ENCODE results near the gene ARVCF. TPM values are rescaled to one million over a fixed set of nuclear protein-coding genes. Genes with fewer than 3 reads are reported as not detected.

Gene ARVCF
- polyA plus RNA-seq, 3 donors, result 17.3 to 30.7 (median 26.0) TPM

DNA sequence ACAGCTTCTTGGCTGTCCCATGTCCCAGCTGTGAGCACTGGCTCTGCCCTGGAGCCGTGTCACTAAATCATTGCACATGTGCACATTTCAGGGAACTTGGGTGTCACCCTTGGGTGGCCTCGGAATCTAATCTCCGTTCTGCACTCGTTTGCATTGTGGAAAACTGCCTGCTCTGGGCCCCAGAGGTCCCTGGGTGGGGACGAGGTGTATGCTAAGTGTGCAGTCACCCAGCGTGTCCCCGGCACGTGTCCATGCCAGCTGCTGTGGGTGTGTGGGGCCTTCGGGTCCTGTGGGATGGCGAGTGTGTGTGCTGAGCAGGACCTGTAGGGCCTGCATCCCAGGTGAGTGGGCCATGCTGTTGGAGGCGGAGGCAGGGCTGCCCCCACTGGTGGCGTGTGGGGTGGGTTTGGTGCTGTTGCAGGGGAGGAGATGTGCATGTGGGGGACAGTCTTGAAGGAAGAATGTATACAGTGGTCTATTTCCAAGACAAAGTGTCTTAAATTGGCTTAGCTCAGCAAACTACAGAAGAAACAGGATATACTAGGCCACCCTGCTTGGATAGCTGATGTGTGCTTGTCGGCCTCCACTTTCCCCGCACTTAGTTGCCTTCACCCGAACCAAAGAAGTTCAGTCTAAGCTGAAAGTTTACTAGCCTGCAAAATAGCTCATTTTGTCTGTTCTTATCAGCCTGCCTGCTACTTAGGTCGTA is 18.9 kb upstream of the ARVCF start:
- DNase-seq (ENCODE audit: extremely low read depth in 1 of 11, low read depth in 9 of 11, low spot score in 4 of 11), result no peak

DNA sequence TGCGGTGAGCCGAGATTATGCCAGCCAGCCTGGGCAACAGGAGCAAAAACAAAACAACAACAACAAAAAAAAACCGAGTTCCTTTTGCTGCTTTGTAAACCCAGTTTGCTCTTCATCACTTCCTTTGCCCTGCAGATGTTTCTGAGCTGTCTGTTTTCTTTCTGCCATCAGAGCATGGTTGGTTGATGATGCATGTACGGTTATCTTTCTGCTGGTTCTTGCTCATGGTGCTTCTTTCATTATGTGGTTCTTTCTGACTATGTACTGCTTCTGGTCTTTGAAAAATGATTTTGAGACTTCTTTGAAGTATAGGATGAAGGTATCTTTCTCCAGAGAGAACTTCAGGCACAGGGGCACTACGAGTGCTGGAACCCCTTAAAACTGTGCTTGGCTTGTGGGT is 17.5 kb upstream of the ARVCF start:
- no peak for DNase-seq (ENCODE audit: extremely low read depth in 1 of 11, low read depth in 9 of 11, low spot score in 4 of 11)

DNA sequence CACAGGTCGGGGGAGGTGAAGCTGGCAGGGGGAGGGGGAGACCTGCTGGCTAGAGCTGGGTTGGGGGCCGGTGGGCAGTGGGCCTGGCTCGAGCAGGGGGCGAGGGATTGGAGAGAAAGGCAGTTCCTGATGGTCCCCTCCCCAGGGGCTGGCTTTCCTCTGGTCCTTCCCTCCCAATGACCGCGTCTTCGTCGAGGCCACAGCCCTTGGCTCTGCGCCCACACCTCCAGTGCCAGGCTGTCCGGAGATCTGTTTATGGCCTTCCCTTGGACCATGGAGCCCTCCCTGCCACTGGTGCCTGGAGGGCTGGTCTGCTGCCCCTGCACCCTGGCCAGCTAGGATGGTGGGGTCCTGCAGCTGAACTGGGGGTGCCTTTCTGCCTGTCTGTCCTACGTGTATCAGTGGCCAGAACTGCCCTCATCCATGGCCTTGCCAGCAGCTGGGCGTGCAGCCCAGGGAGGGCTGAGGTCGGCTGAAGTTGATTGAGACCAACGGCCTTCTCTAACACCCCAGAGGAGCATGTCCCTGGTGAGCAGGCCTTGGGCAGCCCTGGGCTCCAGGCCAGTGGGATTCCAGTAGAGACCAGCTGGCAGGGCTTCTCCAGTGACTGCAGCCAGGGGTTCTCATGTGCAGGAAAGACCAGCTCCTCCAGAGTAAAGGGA is 16.6 kb upstream of the ARVCF start:
- DNase-seq (ENCODE audit: extremely low read depth in 1 of 11, low read depth in 9 of 11, low spot score in 4 of 11), result no peak

DNA sequence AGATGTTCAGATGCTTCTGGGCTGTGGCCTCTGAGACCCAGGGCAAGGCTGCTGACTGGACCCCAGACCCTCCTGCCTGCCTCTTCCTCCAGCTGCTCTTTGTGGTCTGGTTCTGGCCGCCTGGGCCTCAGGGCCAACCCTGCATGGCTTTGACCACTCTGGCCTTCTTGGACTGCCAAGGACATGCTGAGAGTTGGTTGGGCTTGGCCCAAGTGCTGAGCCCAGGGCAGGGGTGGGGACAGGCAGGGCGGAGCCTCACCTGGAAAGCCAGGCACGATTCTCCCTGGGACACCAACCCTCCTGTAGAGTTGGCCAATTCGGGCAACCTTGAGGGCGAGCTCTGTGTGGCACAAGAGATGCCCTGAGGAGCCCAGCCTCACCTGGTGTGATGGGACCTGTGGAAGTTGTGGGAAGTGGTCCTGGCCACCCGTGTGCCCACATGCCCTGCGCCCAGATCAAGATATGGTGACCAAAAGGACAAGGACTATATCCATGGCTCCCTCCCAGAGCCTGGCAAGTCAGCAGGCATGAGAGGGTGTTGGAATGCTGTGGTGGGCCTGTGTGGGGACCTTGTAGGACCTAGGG is 15.9 kb upstream of the ARVCF start:
- no peak for DNase-seq (ENCODE audit: extremely low read depth in 1 of 11, low read depth in 9 of 11, low spot score in 4 of 11)

DNA sequence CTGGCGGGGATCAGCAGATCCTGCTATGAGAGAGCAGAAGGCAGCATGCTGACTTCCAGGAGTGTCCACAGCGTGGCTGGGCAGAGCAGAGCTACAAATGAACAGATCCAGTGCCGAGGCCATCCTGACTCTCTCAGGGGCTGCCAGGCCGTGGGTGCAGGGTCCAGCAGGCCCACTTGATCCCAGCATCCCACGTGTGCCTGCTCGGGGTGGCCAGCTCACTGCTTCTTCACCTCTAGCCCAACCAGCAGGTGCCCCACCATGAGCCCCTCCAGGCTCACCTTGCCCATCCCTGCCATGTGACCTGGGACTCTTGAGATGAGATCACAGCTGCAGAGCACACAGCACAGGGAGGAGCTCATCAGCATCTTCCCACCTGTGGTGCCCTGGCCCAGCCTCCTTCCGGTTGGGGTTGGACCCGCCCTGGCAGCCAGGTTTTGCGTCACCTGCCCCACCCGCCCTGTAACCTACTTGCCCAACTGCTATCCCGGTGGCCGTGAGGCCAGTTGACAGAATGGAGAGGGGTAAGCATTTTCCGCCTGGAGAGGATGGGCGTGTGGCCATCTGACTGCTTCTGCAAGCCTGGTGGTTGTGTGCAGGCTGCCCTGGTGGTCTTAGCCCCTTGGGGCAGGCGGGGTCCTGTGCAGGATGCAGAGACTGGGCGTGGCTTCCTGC is 15.2 kb upstream of the ARVCF start:
- DNase-seq (ENCODE audit: extremely low read depth in 1 of 11, low read depth in 9 of 11, low spot score in 4 of 11), result no peak

DNA sequence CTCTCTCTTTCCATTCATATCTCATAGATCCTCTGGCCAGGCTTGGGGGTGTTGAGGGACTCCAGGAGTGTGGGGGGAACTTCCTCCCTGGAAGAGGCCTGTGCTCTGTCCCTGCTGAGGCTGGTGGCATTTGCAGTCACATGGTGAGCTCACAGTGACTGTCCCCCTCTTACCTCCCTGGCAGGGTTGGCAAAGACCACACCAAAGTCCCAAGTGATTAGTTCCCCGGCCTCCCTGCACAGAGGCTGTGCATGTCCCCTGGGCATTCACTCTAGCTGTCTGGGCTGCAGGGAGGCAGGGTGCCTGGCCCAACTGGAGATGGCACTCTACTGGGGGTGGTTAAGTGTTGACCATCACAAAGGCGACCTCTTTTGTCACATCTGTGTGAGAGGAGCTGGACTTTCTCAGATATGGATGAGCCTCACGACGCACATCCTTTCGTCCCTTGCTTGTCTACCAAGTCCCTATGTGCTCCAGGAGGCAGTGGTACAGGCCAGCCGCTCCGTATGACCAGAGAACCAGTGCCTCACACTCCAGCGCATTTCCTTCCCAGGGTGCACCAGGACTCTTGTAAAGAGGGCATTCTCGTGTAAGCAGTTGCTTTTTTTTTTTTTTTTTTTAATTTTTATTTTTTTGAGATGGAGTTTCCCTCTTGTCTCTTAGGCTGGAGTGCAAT is 13.1 kb upstream of the ARVCF start:
- DNase-seq (ENCODE audit: extremely low read depth in 1 of 11, low read depth in 9 of 11, low spot score in 4 of 11), result no peak

DNA sequence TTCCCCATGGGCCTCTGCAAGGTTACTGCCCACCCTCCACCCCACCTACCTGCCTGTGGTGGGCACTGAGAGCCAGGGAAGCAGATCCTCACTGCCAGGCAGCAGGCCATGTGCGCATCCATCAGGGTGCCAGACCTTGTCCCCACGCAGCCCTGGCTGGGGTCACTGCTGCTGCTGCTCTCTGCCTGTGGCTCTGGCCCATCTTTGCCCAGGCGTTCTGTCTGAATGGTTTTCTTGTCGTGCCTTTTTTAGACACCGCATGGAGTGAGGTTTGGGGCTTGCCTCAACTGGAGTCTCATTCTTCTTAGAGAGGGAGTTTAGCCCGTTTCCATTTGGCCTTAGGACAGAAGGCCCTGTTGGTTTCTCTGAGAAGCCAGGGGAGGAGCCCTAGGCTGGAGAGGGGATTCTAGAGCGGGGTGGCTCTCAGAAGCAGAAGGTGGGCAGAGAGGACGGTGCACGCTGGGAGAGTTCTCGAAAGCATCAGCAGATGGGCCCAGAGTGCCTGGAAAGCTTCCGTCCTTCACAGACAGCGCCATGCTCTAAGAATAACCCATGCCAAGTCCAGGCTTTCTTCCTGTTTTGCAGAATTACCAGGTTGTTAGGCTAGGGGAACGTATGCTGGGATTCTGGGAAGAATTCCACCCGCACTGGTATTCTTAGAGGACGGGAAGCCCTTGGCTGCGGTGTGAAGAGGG is 12.4 kb upstream of the ARVCF start:
- no peak for DNase-seq (ENCODE audit: extremely low read depth in 1 of 11, low read depth in 9 of 11, low spot score in 4 of 11)

DNA sequence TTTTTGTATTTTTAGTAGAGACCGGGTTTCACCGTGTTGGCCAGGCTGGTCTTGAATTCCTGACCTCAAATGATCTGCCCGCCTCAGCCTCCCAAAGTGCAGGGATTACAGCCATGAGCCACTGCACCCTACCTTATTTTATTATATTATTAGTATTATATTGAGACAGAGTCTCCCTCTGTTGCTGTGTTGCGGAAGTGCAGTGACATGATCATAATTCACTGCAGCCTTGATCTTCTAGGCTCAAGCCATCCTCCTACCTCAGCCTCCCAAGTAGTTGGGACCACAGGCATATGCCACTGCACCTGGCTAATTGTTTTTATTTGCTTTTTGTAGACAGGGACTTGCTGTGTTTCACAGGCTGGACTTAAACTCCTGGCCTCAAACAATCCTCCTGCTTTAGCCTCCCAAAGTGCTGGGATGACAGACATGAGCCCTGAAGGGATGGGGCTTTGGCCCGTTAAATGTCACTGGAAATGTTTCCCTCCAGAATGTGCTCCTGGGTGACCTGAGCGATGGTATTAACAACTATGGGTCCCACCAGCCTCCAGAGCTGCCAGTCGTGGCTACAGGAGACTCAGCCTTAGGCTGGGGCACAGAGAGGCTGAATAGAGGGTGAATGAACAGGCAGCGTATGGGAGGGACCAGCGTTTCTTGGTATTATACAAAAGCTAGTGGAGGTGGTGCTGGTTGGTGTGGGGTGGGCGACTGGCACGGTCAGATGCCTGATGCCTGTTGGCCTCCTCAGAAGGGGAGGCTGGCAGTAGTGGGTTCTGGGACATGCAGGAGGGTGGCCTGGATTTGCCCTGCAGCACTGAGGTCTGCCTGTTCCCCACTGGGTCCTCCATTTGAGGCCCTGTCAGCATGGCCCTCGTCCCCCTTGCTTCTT is 11.6 kb upstream of the ARVCF start:
- no peak for DNase-seq (ENCODE audit: extremely low read depth in 1 of 11, low read depth in 9 of 11, low spot score in 4 of 11)

DNA sequence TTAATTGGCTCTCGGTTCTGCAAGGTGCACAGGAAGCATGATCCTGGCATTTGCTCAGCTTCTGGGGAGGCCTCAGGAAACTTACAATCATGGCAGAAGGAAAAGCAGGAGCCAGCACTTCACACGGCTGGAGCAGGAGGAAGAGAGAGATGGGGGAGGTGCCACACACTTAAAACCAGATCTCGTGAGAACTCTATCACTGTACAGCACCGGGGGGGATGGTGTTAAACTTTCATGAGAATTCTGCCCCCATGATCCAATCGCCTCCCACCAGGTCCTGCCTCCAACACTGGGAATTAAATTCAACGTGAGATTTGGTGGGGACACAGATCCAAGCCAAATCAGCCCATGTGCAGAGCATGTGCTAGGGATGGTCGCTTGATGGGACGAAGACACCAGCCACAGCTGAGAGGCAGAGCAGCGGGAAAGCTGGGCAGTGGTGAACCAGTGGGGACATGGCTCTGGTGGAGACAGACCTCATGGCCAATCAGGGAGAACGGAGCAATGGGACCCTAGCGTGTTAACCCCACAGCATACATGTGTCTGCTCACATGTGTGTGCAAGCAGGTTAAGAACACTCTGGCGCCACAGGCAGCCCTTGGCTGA is 10.5 kb upstream of the ARVCF start:
- no peak for DNase-seq (ENCODE audit: extremely low read depth in 1 of 11, low read depth in 9 of 11, low spot score in 4 of 11)

DNA sequence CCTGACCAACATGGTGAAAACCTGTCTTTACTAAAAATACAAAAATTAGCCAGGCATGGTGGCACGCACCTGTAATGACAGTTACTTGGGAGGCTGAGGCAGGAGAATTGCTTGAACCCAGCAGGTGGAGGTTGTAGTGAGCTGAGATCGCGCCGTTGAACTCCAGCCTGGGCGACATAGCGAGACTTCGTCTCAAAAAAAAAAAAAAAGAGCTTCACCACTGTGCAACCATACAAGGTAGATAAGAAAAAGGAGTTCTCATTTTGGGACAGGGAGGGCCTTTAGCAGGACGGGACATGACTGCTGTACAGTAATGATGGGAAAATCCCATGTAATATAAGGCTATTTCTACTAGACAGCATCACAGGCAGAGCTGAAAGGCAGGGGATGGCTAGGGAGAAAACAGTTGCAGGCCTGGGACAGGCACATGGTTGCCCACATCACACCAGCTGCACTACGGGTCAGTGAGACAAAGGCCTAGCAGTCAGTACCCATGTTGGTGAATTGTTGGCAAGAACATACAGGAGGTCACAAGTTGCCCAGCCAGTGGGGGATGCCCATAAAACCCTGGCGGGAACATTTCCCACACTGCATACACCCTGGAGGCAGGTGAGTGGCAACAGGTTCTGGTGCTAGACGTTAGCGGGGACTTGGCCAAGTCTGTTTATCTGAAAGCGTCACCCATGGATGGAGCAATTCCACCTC is 9.7 kb upstream of the ARVCF start:
- DNase-seq (ENCODE audit: extremely low read depth in 1 of 11, low read depth in 9 of 11, low spot score in 4 of 11), result no peak

DNA sequence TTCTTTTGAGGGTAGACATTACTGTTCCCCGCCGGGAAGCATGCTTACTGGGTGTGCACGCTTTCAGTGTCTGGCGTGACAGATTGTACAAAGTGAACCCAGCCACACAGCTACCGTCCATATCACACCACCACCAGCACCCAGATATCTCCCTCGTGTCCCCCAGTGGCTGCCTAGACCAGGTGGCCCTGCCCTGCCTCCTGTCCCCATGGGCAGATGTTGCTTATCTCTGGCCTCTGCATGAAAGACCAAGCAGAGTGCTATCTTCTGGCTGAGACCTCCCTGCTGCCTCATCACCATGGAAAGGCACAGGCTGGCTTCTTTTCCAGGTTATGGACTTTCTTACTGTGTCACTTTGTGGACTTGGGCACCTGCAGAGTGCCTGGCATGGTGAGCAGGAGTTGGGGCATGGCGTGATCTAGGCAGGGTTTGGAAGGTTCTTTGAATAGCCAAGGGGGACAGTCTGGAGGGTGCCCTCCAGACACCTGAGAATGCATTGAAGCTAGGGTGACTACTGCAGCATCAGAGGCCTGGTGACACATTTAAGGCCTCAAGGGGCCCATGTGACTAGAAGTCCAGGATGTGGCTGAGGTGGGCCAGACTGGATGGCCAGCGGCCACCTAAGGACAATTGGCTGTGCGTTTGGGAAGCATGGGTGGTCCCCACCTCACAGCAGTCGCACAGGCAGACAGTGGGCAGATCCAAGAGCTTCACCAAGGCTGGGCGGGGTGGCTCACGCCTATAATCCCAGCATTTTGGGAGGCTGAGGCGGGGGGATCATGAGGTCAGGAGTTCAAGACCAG is 9.0 kb upstream of the ARVCF start:
- no peak for DNase-seq (ENCODE audit: extremely low read depth in 1 of 11, low read depth in 9 of 11, low spot score in 4 of 11)

DNA sequence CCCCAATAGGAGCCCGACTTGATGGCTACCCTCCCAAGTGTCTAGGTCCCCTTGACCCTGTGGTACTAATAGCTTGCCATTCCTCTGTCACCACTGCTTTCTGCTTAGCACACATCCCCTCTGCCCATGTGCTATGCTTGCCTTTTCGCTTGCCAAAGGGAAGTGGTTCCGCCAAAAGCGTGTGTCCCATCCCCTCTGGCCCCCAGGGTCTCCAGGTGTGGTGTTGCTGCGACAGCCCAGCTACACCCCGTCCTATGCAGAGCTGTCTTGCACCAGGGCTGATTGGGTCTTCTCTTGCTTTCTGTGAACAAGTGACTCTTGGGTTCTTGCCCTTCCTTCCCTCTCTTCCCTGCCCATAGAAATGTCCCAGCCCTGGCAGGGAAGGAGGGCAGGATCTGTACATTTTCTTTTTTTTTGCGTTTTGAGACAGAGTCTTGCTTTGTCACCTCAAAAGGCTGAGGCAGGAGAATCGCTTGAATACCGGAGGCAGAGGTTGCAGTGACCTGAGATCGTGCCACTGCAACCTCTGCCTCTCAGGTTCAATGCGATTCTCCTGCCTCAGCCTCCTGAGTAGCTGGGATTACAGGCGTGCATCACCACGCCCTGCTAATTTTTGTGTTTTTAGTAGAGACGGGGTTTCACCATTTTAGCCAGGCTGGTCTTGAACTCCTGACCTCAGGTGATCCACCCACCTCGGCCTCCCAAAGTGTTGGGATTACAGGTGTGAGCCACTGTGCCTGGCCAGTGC is 8.2 kb upstream of the ARVCF start:
- no peak for DNase-seq (ENCODE audit: extremely low read depth in 1 of 11, low read depth in 9 of 11, low spot score in 4 of 11)

DNA sequence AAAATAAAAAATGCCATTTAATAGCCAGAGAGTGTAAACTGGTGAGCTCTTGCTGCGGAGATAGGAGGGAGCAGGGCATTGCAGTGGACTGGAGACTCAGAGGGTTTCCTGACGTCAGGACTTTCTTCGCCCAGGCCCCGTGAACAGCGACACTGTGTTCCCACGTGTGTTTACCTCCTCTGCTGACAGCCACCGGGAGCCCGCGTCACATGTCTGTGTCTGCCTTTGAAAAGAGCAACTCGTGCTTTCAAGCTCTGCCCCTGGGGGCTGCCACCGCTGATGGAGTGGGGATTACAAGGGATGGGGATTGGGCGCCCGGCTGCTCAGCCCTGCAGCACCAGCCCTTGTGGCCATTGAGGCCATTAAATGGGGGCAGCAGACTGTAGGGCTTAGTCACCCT is 7.6 kb upstream of the ARVCF start:
- no peak for DNase-seq (ENCODE audit: extremely low read depth in 1 of 11, low read depth in 9 of 11, low spot score in 4 of 11)

DNA sequence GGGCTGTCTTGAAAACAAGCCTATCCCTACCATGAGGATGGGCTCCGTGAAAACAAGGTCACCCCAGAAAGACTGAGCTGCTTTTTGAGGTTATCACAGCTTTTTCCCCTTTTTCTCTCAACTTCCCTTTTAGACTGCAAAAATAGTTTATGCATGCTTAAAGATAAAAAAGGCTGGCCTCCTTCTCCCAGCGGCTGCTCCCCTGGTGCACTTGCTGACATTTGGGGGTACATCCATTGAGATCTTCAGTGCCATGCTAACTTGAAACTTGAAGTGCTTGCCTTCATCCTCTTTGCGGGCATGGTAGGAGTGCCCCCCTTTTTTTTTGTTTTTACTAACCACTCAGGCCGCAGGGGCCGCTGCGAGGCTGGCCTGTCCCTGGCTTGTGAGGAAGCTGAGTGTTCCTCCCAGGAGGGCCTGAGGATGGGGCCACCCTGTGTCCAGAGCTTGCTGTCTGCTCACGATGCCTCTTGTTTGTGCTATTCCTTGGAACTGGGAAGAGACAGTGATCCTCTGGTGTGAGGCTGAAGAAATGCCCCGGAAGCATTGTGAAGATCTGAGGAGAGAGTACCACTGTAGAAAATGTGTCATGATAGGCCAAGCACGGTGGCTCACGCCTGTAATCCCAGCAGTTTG is 6.5 kb upstream of the ARVCF start:
- DNase-seq (ENCODE audit: extremely low read depth in 1 of 11, low read depth in 9 of 11, low spot score in 4 of 11), result no peak
